ENCODE results near the gene DBF4B. TPM values are rescaled to one million over a fixed set of nuclear protein-coding genes. Genes with fewer than 3 reads are reported as not detected.

DBF4B gene
- total RNA-seq, 1 experiment from 2014 or later: 24.7 TPM

GRCh38 chr17:44781551-44782325 lies 73.3 kb downstream of the DBF4B start:
- H4K5ac ChIP-seq (ENCODE audit: insufficient read length, low read depth, low read length): no peak overlapping the region
- no peak overlapping the region for H2AK5ac ChIP-seq (ENCODE audit: insufficient read length, low read length)
- H3T11ph ChIP-seq (ENCODE audit: low read length): no peak overlapping the region
- H3K79me1 ChIP-seq (ENCODE audit: insufficient read depth, low read depth, low read length, poor library complexity, severe bottlenecking): no peaks in the 10 kb centered on the region
- no peak overlapping the region for H3K4ac ChIP-seq (ENCODE audit: low read depth, low read length)
- H4K91ac ChIP-seq (ENCODE audit: insufficient read length, low read depth, low read length): no peak overlapping the region
- H2BK15ac ChIP-seq (ENCODE audit: low read depth, low read length): no peak overlapping the region
- peak overlapping the region in 1 of 2 experiments; percentile 40; a peak in 1 of 5 replicates for H3K4me3 Mint-ChIP-seq
- H4K20me1 ChIP-seq (ENCODE audit: control insufficient read depth, insufficient read depth, insufficient read length): no peaks in the 10 kb centered on the region
- no peak overlapping the region for H3K27ac ChIP-seq (ENCODE audit: insufficient read length, low read depth, low read length)
- no peaks in the 10 kb centered on the region; the same call in 1 of the 2 replicates for H3K27me3 ChIP-seq (ENCODE audit: insufficient read depth, low read length)
- peak overlapping the region in 2 of 3 experiments; percentile 47 to 58; a peak in 2 of 7 replicates for H3K27ac Mint-ChIP-seq
- no peak overlapping the region for H3K4me2 ChIP-seq (ENCODE audit: insufficient read depth, insufficient read length, low read length)
- no peak overlapping the region for H2BK5ac ChIP-seq (ENCODE audit: insufficient read length, low read length)
- no peak overlapping the region for H2BK20ac ChIP-seq (ENCODE audit: low read depth, low read length, poor library complexity, severe bottlenecking)
- H3K9me3 Mint-ChIP-seq: no peaks in the 10 kb centered on the region
- H3K23me2 ChIP-seq (ENCODE audit: insufficient read length, low read depth, low read length, poor library complexity, severe bottlenecking): no peaks in the 10 kb centered on the region
- H3K56ac ChIP-seq (ENCODE audit: insufficient read length, low read depth, low read length): no peak overlapping the region
- no peak overlapping the region for H2BK120ac ChIP-seq (ENCODE audit: low read depth, low read length, poor library complexity, severe bottlenecking)
- no peak for TF ChIP-seq CTCF (conservative IDR thresholded peaks at IDR 0.05)
- H3K23ac ChIP-seq (ENCODE audit: insufficient read length, low read depth, low read length): no peak overlapping the region
- H3K9me3 ChIP-seq (ENCODE audit: control insufficient read depth, low read depth, low read length): no peaks in the 10 kb centered on the region
- H2AFZ ChIP-seq (ENCODE audit: low read length): peak overlapping the region; percentile 72
- peaks cover 18 to 25% of the 10 kb centered on the region in 2 experiments for H3K4me1 Mint-ChIP-seq
- no CpG with 5 or more reads among the region's 17 CpGs for WGBS (ENCODE audit: extremely low coverage, insufficient read length, low lambda C conversion rate)
- peak overlapping the region; percentile 72 for H3K14ac ChIP-seq (ENCODE audit: insufficient read depth, low read length)
- no peaks in the 10 kb centered on the region for H3K36me3 Mint-ChIP-seq (ENCODE audit: insufficient read depth in 1 of 3, low read depth in 3 of 3)
- H4K8ac ChIP-seq (replicated peaks; ENCODE audit: insufficient read length, low read depth, low read length): no peak overlapping the region
- no peak overlapping the region for H3K9ac ChIP-seq (ENCODE audit: extremely low read depth, insufficient read length, low read length)
- no peak overlapping the region for H2BK12ac ChIP-seq (ENCODE audit: insufficient read length, low read depth, low read length)
- DNase-seq: peak; percentile 69
- H3K4me1 ChIP-seq (ENCODE audit: insufficient read depth, low read length): peaks cover 2% of the 10 kb centered on the region; the same call in 1 of the 2 replicates
- H3K18ac ChIP-seq (ENCODE audit: insufficient read length, low read depth, low read length): no peak overlapping the region
- H3K79me2 ChIP-seq (ENCODE audit: insufficient read depth, low read length): no peaks in the 10 kb centered on the region
- H3K27me3 Mint-ChIP-seq (ENCODE audit: low read depth): peaks cover 23% of the 10 kb centered on the region

Data from H9 (cell line).